GM12878 (cell line): ENCODE results near the gene ANKRD45. TPM values are rescaled to one million over a fixed set of nuclear protein-coding genes. Genes with fewer than 3 reads are reported as not detected.

Source experiments
- ATAC-seq: fragments of 200-7000 bp; cut with Tn5 transposase; 3 replicates; pipeline ENCODE4 v1.9.1; 2020; ENCODE audit warnings: mild to moderate bottlenecking, moderate library complexity
- BruUV-seq: library from RNA; stranded (reverse); fragments of 400-500 nt; replicated peaks from 2 replicates; lab custom pipeline; 2021; lab: Mats Ljungman, UMichigan
- CTCF ChIA-PET: fragments of 300-600 bp; sonication (Branson Sonifier 250); formaldehyde crosslinking; extraction: SDS; loops from one replicate; lab custom pipeline; 2021; ENCODE audit warnings: inconsistent platforms; lab: Yijun Ruan, JAX
- POLR2A ChIA-PET: fragments of 350-600 bp; formaldehyde crosslinking; extraction: SDS; loops from one replicate; lab custom pipeline; 2021; ENCODE audit warnings: inconsistent platforms; lab: Charles Lee
- RAD21 ChIA-PET: fragments of 300-600 bp; sonication (Branson Sonifier 250); formaldehyde crosslinking; loops from one replicate; lab custom pipeline; 2023; ENCODE audit warnings: antibody characterized with exemption; ENCODE audit not compliant: unreplicated experiment; lab: Charles Lee
- SMC1A ChIA-PET: fragments of 300-600 bp; sonication (Branson Sonifier 250); formaldehyde crosslinking; loops from one replicate; lab custom pipeline; 2023; ENCODE audit not compliant: unreplicated experiment, uncharacterized antibody; lab: Charles Lee
- DNase-seq: peaks from one replicate; pipeline ENCODE4 v3.0.0-alpha.2; 2011; ENCODE audit warnings: low read depth, low spot score
- FAIRE-seq: peaks from 3 replicates; lab custom pipeline; 2011; peaks lifted over from hg19 to GRCh38; lab: Jason Lieb, UNC
- H2AFZ ChIP-seq: 2 replicates; pipeline ENCODE4 v1.6.0; 2011; ENCODE audit warnings: low read depth, low read length, control low read depth; ENCODE audit not compliant: control insufficient read depth
- H3K27ac ChIP-seq: 2 replicates; pipeline ENCODE4 v1.5.1; 2011; ENCODE audit warnings: control low read depth; ENCODE audit not compliant: control insufficient read depth, insufficient read depth
- H3K27me3 ChIP-seq, 2 experiments: replicated peaks in 1 of 2; 2 replicates each; pipeline versions ENCODE4 v1.6.0 to v1.6.1; 2011; ENCODE audit warnings: low read length in 1 of 2; ENCODE audit not compliant: control insufficient read depth in 2 of 2, insufficient read depth in 2 of 2
- H3K36me3 ChIP-seq, 2 experiments: 2 replicates each; pipeline ENCODE4 v1.5.1; 2011; ENCODE audit warnings: low read length in 1 of 2; ENCODE audit not compliant: control insufficient read depth in 2 of 2, insufficient read depth in 2 of 2
- H3K4me1 ChIP-seq: 2 replicates; pipeline ENCODE4 v1.6.1; 2011; ENCODE audit warnings: mild to moderate bottlenecking, low read length, moderate library complexity, mixed read lengths; ENCODE audit not compliant: control insufficient read depth, insufficient read depth
- H3K4me2 ChIP-seq: 2 replicates; pipeline ENCODE4 v1.6.0; 2011; ENCODE audit warnings: control low read depth; ENCODE audit not compliant: control insufficient read depth, insufficient read depth
- H3K4me3 ChIP-seq: fragments of 200-600 bp; sonication (generic); 2 replicates; pipeline ENCODE4 v1.5.1; 2016
- H3K79me2 ChIP-seq: 2 replicates; pipeline ENCODE4 v1.6.0; 2011; ENCODE audit warnings: low read length; ENCODE audit not compliant: control insufficient read depth, insufficient read depth
- H3K9ac ChIP-seq: 2 replicates; pipeline ENCODE4 v1.8.0; 2011; ENCODE audit warnings: low read length, control low read depth, mixed read lengths; ENCODE audit not compliant: control insufficient read depth, insufficient read depth
- H3K9me3 ChIP-seq: replicated peaks from 3 replicates; pipeline ENCODE4 v1.5.1; 2011; ENCODE audit warnings: mild to moderate bottlenecking, low read length; ENCODE audit not compliant: control insufficient read depth, insufficient read depth
- H4K20me1 ChIP-seq: 2 replicates; pipeline ENCODE4 v1.6.0; 2011; ENCODE audit not compliant: control insufficient read depth, insufficient read depth
- BCL11A ChIP-seq: IDR thresholded peaks from 2 replicates; pipeline ENCODE4 v1.6.1; 2011; ENCODE audit warnings: low read depth, low read length
- BHLHE40 ChIP-seq, 2 experiments: fragments of 450-650 bp in 1 of 2; IDR thresholded peaks; 2 replicates each; pipeline ENCODE4 v1.6.1; 2011 to 2017; ENCODE audit warnings: low read depth in 2 of 2, borderline replicate concordance in 1 of 2, improper control_type of control experiment in 1 of 2, low read length in 1 of 2, mild to moderate bottlenecking in 1 of 2
- CEBPZ ChIP-seq: fragments of 150-350 bp; IDR thresholded peaks from 2 replicates; pipeline ENCODE4 v1.6.1; 2016; ENCODE audit warnings: low read depth, low read length
- KAT2A ChIP-seq: conservative IDR thresholded peaks from 2 replicates; pipeline ENCODE4 v1.6.1; 2011; ENCODE audit warnings: low read depth, low read length; ENCODE audit not compliant: control insufficient read depth
- MYC ChIP-seq: IDR thresholded peaks from 2 replicates; pipeline ENCODE4 v1.6.1; 2011; ENCODE audit warnings: mild to moderate bottlenecking, low read length, moderate library complexity, inconsistent platforms; ENCODE audit not compliant: insufficient read depth, insufficient replicate concordance, insufficient read length, severe bottlenecking
- RBBP5 ChIP-seq: fragments of 200-600 bp; sonication (generic); conservative IDR thresholded peaks from 2 replicates; pipeline ENCODE4 v1.6.1; 2016
- SMARCA5 ChIP-seq: fragments of 450-650 bp; IDR thresholded peaks from 2 replicates; pipeline ENCODE4 v1.6.1; 2017; ENCODE audit warnings: mild to moderate bottlenecking
- ZNF274 ChIP-seq: IDR thresholded peaks from one replicate; pipeline ENCODE4 v1.8.0; 2011; ENCODE audit not compliant: insufficient read length, insufficient read depth
- ZNF384 ChIP-seq: IDR thresholded peaks from 2 replicates; pipeline ENCODE4 v1.6.1; 2012; ENCODE audit warnings: low read depth, mild to moderate bottlenecking, low read length, improper control_type of control experiment, borderline replicate concordance
- WGBS: methylation state at CpG from one replicate; pipeline ENCODE4 v1.1.6; 2016; ENCODE audit warnings: low lambda C conversion rate; ENCODE audit not compliant: insufficient replicate concordance, insufficient coverage; ENCODE audit errors: missing lambda C conversion rate; 5-methylcytosine and 5-hydroxymethylcytosine counted together
- in situ Hi-C: fragments of 300-500 bp; cut with MboI; formaldehyde crosslinking; loops from 9 replicates; pipeline ENCODE4 v1.14.3; 2018; ENCODE audit warnings: mixed read lengths
- intact Hi-C: fragments of 100-400 bp; cut with micrococcal nuclease; formaldehyde crosslinking; loops from one replicate; pipeline ENCODE4 v1.14.2; 2022; ENCODE audit not compliant: unreplicated experiment
- polyA plus RNA-seq, 11 experiments: library from polyadenylated mRNA; depleted of rRNA in 4 of 11; unstranded in 6 of 11; stranded (reverse) in 5 of 11; fragments of >200 nt; fragmentation: Nextera tagmentation in 4 of 11; fragmentation: Illumina TruSeq in 1 of 11; extraction: Ambion mirVana in 4 of 11; extraction: Trizol in 1 of 11; gene quantifications; 1 replicate in 1 of 11; 2 replicates in 10 of 11; pipeline versions ENCODE4 v1.2.1 to v1.2.3, GENCODE V29; 2011 to 2016; ENCODE audit warnings: inconsistent platforms in 2 of 11, missing spikeins in 2 of 11, low read depth in 1 of 11
- total RNA-seq, 4 experiments: library from RNA; depleted of rRNA in 3 of 4; stranded (reverse); fragments of >200 nt in 3 of 4; fragmentation: Illumina TruSeq in 1 of 4; extraction: Trizol in 1 of 4; gene quantifications; 2 replicates each; pipeline versions ENCODE4 v1.2.1 to v1.2.3, GENCODE V29; 2013 to 2021
- TF ChIP-seq, protein P1 (sequence below): fragments of 450-650 bp; IDR thresholded peaks from 2 replicates; pipeline ENCODE4 v1.6.1; 2016; ENCODE audit warnings: mild to moderate bottlenecking
- TF ChIP-seq, protein P2 (sequence below): fragments of 450-650 bp; formaldehyde crosslinking; IDR thresholded peaks from 2 replicates; pipeline ENCODE4 v1.4.0; 2022; ENCODE audit warnings: mild to moderate bottlenecking, moderate library complexity
- TF ChIP-seq, protein P3 (sequence below): IDR thresholded peaks from 2 replicates; pipeline ENCODE4 v1.6.1; 2012; ENCODE audit warnings: mild to moderate bottlenecking, low read depth, low read length

The ANKRD45 gene
- total and polyA plus RNA-seq, 10 of the 15 experiments (the other 5 are each of a cell fraction or from before 2014, with no cell fraction given) = 0.04 to 0.15 (median 0.13) TPM; not detected in 5

- SMC1A ChIA-PET = interaction anchor here (1.6 kb wide), 1 partner anchor 11 kb away, joined by 4 read pairs; no protein-coding TSS in a partner anchor
- CTCF ChIA-PET = interaction anchor here (1.3 kb wide), 1 partner anchor 9 kb away, joined by 3 read pairs; no protein-coding TSS in a partner anchor
These were observed 108.4 kb downstream of the ANKRD45 start for GRCh38 chr1:173561263-173561662.

More at GRCh38 chr1:173561263-173561662, 108.4 kb downstream of the ANKRD45 start:
- H3K27me3 ChIP-seq = no peaks in the 10 kb centered on the region
- no peaks in the 10 kb centered on the region for H4K20me1 ChIP-seq
- ATAC-seq (no peak), DNase-seq (no peak), FAIRE-seq (no peak)
- no peak overlapping the region for H2AFZ ChIP-seq
- no peaks in the 10 kb centered on the region for H3K36me3 ChIP-seq
- no peak overlapping the region for H3K27ac ChIP-seq
- ChIA-PET RAD21 (no interaction called here), POLR2A (no interaction called here)
- in situ Hi-C loops (no loop called here), intact Hi-C loops (no loop called here)
- H3K9me3 ChIP-seq = no peaks in the 10 kb centered on the region
- H3K4me1 ChIP-seq = no peaks in the 10 kb centered on the region
- no peak overlapping the region for H3K9ac ChIP-seq
- 0% methylated on average over 1 of the region's 1 CpG for WGBS
- no TSS peak for BruUV-seq
- TF ChIP-seq, protein P1, sequence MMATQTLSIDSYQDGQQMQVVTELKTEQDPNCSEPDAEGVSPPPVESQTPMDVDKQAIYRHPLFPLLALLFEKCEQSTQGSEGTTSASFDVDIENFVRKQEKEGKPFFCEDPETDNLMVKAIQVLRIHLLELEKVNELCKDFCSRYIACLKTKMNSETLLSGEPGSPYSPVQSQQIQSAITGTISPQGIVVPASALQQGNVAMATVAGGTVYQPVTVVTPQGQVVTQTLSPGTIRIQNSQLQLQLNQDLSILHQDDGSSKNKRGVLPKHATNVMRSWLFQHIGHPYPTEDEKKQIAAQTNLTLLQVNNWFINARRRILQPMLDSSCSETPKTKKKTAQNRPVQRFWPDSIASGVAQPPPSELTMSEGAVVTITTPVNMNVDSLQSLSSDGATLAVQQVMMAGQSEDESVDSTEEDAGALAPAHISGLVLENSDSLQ = no peak
- TF ChIP-seq, protein P2, sequence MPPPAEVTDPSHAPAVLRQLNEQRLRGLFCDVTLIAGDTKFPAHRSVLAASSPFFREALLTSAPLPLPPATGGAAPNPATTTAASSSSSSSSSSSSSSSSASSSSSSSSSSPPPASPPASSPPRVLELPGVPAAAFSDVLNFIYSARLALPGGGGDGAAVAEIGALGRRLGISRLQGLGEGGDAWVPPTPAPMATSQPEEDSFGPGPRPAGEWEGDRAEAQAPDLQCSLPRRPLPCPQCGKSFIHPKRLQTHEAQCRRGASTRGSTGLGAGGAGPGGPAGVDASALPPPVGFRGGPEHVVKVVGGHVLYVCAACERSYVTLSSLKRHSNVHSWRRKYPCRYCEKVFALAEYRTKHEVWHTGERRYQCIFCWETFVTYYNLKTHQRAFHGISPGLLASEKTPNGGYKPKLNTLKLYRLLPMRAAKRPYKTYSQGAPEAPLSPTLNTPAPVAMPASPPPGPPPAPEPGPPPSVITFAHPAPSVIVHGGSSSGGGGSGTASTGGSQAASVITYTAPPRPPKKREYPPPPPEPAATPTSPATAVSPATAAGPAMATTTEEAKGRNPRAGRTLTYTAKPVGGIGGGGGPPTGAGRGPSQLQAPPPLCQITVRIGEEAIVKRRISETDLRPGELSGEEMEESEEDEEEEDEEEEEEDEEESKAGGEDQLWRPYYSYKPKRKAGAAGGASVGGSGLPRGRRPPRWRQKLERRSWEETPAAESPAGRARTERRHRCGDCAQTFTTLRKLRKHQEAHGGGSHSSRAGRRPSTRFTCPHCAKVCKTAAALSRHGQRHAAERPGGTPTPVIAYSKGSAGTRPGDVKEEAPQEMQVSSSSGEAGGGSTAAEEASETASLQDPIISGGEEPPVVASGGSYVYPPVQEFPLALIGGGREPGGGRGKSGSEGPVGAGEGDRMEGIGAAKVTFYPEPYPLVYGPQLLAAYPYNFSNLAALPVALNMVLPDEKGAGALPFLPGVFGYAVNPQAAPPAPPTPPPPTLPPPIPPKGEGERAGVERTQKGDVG = no peak
- TF ChIP-seq CEBPZ = no peak
- no peak for TF ChIP-seq BHLHE40 (IDR thresholded peaks at IDR 0.05; ENCODE audit: borderline replicate concordance in 1 of 2, low read depth in 2 of 2, low read length in 1 of 2)
- TF ChIP-seq ZNF384 = no peak
- TF ChIP-seq MYC = no peak
- TF ChIP-seq, protein P3, sequence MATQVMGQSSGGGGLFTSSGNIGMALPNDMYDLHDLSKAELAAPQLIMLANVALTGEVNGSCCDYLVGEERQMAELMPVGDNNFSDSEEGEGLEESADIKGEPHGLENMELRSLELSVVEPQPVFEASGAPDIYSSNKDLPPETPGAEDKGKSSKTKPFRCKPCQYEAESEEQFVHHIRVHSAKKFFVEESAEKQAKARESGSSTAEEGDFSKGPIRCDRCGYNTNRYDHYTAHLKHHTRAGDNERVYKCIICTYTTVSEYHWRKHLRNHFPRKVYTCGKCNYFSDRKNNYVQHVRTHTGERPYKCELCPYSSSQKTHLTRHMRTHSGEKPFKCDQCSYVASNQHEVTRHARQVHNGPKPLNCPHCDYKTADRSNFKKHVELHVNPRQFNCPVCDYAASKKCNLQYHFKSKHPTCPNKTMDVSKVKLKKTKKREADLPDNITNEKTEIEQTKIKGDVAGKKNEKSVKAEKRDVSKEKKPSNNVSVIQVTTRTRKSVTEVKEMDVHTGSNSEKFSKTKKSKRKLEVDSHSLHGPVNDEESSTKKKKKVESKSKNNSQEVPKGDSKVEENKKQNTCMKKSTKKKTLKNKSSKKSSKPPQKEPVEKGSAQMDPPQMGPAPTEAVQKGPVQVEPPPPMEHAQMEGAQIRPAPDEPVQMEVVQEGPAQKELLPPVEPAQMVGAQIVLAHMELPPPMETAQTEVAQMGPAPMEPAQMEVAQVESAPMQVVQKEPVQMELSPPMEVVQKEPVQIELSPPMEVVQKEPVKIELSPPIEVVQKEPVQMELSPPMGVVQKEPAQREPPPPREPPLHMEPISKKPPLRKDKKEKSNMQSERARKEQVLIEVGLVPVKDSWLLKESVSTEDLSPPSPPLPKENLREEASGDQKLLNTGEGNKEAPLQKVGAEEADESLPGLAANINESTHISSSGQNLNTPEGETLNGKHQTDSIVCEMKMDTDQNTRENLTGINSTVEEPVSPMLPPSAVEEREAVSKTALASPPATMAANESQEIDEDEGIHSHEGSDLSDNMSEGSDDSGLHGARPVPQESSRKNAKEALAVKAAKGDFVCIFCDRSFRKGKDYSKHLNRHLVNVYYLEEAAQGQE = no peak
- no peak for TF ChIP-seq SMARCA5
- no peak for TF ChIP-seq ZNF274
- TF ChIP-seq KAT2A = no peak
- TF ChIP-seq BCL11A = no peak
- no peak for TF ChIP-seq RBBP5
- no peak overlapping the region for H3K4me3 ChIP-seq
- H3K79me2 ChIP-seq = no peaks in the 10 kb centered on the region
- no peak overlapping the region for H3K4me2 ChIP-seq
